ENCODE results near the gene DNAH5. TPM values are rescaled to one million over a fixed set of nuclear protein-coding genes. Genes with fewer than 3 reads are reported as not detected.

DNAH5 gene
- total and polyA plus RNA-seq, 2 donors (not counting 3 experiments of a cell fraction or from before 2014, with no cell fraction given), result 0.23 to 1.7 TPM

GRCh38 chr5:13843175-13843846 lies 101.2 kb downstream of the DNAH5 start:
- Histone ChIP-seq H3K79me2 (ENCODE audit: control insufficient read depth, insufficient read depth, low read length) (no peaks in the 10 kb centered on the region), H3K9me1 (replicated peaks; ENCODE audit: control insufficient read depth, extremely low read depth, insufficient read depth, low read length) (no peaks in the 10 kb centered on the region), H3K4me1 (ENCODE audit: control insufficient read depth, extremely low read depth, insufficient read depth, low read length) (no peaks in the 10 kb centered on the region), H3K9me3 (replicated peaks; ENCODE audit: control insufficient read depth, insufficient read depth, low read length) (no peaks in the 10 kb centered on the region), H3K4me2 (ENCODE audit: insufficient read depth, low read length) (no peak overlapping the region), H4K20me1 (replicated peaks; ENCODE audit: control insufficient read depth, extremely low read depth, insufficient read depth, low read length) (no peaks in the 10 kb centered on the region), H3K36me3 (ENCODE audit: control insufficient read depth in 2 of 2, extremely low read depth in 1 of 2, insufficient read depth in 2 of 2, low read length in 2 of 2) (no peaks in the 10 kb centered on the region), H3K27ac (ENCODE audit: insufficient read depth, low read depth, low read length) (no peak overlapping the region), H3K27me3 (ENCODE audit: control insufficient read depth in 2 of 2, insufficient read depth in 2 of 2, low read length in 2 of 2) (no peaks in the 10 kb centered on the region), H3K9ac (replicated peaks; ENCODE audit: extremely low read depth, insufficient read depth, low read length) (no peak overlapping the region), H3K4me3 (replicated peaks in 1 of 3; ENCODE audit: insufficient read depth in 1 of 3, low read depth in 1 of 3, low read length in 3 of 3) (no peak overlapping the region), H2AFZ (ENCODE audit: low read depth, low read length) (no peak overlapping the region)
- intact Hi-C loops (cut with micrococcal nuclease) (no loop called here), dilution Hi-C loops (cut with MboI; ENCODE audit: extremely low pct_ligation_motif_present, low sequenced_read_pairs) (no loop called here)
- FAIRE-seq (no peak), DNase-seq (ENCODE audit: low read depth, low spot score) (no peak)
- no TSS peak for BruUV-seq (replicated peaks)
- ChIA-PET CTCF (no interaction called here), POLR2A (no interaction called here)
- TF ChIP-seq MYC (IDR thresholded peaks at IDR 0.05; ENCODE audit: low read depth, low read length) (no peak), FOS (IDR thresholded peaks at IDR 0.05; ENCODE audit: borderline replicate concordance, insufficient read depth, low read length) (no peak), EZH2 (IDR thresholded peaks at IDR 0.05; ENCODE audit: borderline replicate concordance, low read depth, low read length, severe bottlenecking) (no peak), CTCF (IDR thresholded peaks at IDR 0.05; ENCODE audit: extremely low read depth in 1 of 2, insufficient read depth in 1 of 2, low read depth in 1 of 2, low read length in 2 of 2) (no peak), GATA2 (IDR thresholded peaks at IDR 0.05; ENCODE audit: insufficient read depth, insufficient read length, low read depth, low read length) (no peak)

GRCh38 chr5:13833440-13833839 lies 111.0 kb downstream of the DNAH5 start:
- POLR2A ChIA-PET, result no interaction called here

More at GRCh38 chr5:13833440-13833839, 111.0 kb downstream of the DNAH5 start:
- Histone ChIP-seq H3K4me1 (ENCODE audit: control insufficient read depth, extremely low read depth, insufficient read depth, low read length) (no peaks in the 10 kb centered on the region), H3K9me3 (replicated peaks; ENCODE audit: control insufficient read depth, insufficient read depth, low read length) (no peaks in the 10 kb centered on the region), H3K79me2 (ENCODE audit: control insufficient read depth, insufficient read depth, low read length) (no peaks in the 10 kb centered on the region), H3K36me3 (ENCODE audit: control insufficient read depth in 2 of 2, extremely low read depth in 1 of 2, insufficient read depth in 2 of 2, low read length in 2 of 2) (no peaks in the 10 kb centered on the region), H3K9ac (replicated peaks; ENCODE audit: extremely low read depth, insufficient read depth, low read length) (no peak overlapping the region), H3K27ac (ENCODE audit: insufficient read depth, low read depth, low read length) (no peak overlapping the region), H4K20me1 (replicated peaks; ENCODE audit: control insufficient read depth, extremely low read depth, insufficient read depth, low read length) (no peaks in the 10 kb centered on the region), H3K27me3 (ENCODE audit: control insufficient read depth in 2 of 2, insufficient read depth in 2 of 2, low read length in 2 of 2) (no peaks in the 10 kb centered on the region), H3K9me1 (replicated peaks; ENCODE audit: control insufficient read depth, extremely low read depth, insufficient read depth, low read length) (no peaks in the 10 kb centered on the region), H2AFZ (ENCODE audit: low read depth, low read length) (no peak overlapping the region), H3K4me3 (replicated peaks in 1 of 3; ENCODE audit: insufficient read depth in 1 of 3, low read depth in 1 of 3, low read length in 3 of 3) (no peak overlapping the region), H3K4me2 (ENCODE audit: insufficient read depth, low read length) (no peak overlapping the region)
- no peak for FAIRE-seq
- dilution Hi-C loops (cut with MboI; ENCODE audit: extremely low pct_ligation_motif_present, low sequenced_read_pairs), result no loop called here
- intact Hi-C loops (cut with micrococcal nuclease), result no loop called here
- DNase-seq (ENCODE audit: low read depth, low spot score), result no peak
- CTCF ChIA-PET, result no interaction called here
- no peak for TF ChIP-seq MAX (IDR thresholded peaks at IDR 0.05; ENCODE audit: insufficient read depth, insufficient read length)
- no peak for TF ChIP-seq MYC (IDR thresholded peaks at IDR 0.05; ENCODE audit: low read depth, low read length)
- no TSS peak for BruUV-seq (replicated peaks)

All from endothelial cell of umbilical vein (primary cell).